Ectodermal cell (in vitro differentiated cells): ENCODE results near the gene RPL31.

Experiments
- H3K27ac ChIP-seq: 2 replicates; pipeline ENCODE4 v1.7.0; 2013; ENCODE audit warnings: mild to moderate bottlenecking, low read depth, low read length; ENCODE audit not compliant: insufficient read depth, poor library complexity, severe bottlenecking
- H3K27me3 ChIP-seq: 2 replicates; pipeline ENCODE4 v1.7.0; 2013; ENCODE audit warnings: mild to moderate bottlenecking, low read length; ENCODE audit not compliant: insufficient read depth, control insufficient read depth, poor library complexity, severe bottlenecking
- H3K36me3 ChIP-seq: one replicate; pipeline ENCODE4 v1.7.0; 2013; ENCODE audit warnings: low read length; ENCODE audit not compliant: control insufficient read depth, insufficient read depth
- H3K4me1 ChIP-seq: one replicate; pipeline ENCODE4 v1.7.0; 2013; ENCODE audit warnings: low read length; ENCODE audit not compliant: control insufficient read depth, insufficient read depth
- H3K4me3 ChIP-seq: 2 replicates; pipeline ENCODE4 v1.7.0; 2013; ENCODE audit warnings: low read depth, low read length, control low read depth; ENCODE audit not compliant: insufficient read depth
- H3K9me3 ChIP-seq: 2 replicates; pipeline ENCODE4 v1.7.0; 2013; ENCODE audit warnings: mild to moderate bottlenecking, low read length, moderate library complexity; ENCODE audit not compliant: control insufficient read depth
- WGBS, 2 experiments: methylation state at CpG; one replicate each; pipeline ENCODE4 v1.1.7; 2013; ENCODE audit warnings: missing lambda C conversion rate in 2 of 2; 5-methylcytosine and 5-hydroxymethylcytosine counted together

The RPL31 gene

DNA sequence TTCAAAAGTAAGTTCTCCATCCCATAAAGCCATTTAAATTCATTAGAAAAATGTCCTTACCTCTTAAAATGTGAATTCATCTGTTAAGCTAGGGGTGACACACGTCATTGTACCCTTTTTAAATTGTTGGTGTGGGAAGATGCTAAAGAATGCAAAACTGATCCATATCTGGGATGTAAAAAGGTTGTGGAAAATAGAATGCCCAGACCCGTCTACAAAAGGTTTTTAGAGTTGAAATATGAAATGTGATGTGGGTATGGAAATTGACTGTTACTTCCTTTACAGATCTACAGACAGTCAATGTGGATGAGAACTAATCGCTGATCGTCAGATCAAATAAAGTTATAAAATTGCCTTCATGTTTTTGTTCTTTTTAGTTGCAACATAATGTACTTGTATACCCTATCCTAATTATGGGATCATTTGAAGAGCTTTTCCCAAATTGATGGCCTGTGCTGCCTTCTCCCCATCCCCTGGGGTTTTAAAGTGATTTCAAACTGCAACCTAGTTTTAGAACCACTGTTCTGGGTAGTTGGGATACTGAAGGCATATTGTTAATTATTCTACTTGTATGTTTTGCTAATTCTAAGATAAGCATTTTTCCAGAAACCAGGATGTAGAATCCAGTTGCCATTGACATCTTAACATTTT is 4.1 kb downstream of the RPL31 start:
- Histone ChIP-seq H3K4me1 (peaks cover 8% of the 10 kb centered on the region), H3K27me3 (no peaks in the 10 kb centered on the region), H3K4me3 (no peak overlapping the region), H3K9me3 (no peaks in the 10 kb centered on the region), H3K36me3 (peaks cover 48% of the 10 kb centered on the region), H3K27ac (no peak overlapping the region)
- 66 to 87% methylated on average over 2 to 4 of the region's 4 CpGs for WGBS, 2 experiments

DNA sequence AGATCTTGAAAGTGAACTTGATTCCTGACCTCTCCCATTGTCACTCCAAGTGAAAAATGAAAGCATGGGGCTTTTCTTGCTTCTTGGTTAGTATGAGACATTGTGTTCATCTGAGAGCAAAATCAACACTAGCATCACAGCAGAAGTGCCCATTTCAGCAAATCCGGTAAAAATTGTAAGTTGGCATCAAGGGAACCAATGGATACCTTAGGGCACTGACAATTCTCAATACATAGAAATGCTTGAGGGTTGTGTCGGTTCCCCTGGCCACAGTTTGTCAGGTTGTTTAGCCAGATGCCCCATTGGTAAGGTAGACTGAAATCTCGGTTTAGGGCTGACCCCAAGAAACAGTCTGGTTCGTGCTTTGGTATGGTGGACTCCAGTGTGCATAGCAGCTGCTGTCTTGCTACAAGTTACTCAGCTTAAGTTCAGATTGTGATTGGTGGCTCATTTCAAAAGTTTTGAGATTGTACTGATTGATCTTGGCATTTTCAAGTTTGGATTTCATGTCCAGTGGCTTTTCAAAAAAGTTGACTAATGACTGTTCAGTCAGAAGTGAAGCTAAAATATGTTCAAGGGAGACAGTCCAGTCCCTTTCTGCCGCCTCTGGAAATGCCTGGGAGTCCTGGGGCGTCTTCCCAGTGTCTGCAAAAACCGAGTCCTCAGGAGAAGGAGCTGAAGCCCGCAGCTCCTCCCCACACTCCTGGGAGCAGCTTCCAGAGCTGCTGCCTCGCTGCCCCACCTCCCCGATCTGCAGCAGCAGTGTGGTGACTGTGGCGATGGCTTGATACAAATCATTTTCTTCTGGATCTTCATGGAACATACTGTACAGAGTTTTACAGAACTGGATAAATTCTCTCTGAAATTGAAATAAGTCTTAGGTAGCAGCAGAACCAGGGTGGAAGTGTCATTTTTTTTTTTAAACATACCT is 5.6 kb downstream of the RPL31 start:
- H3K27ac ChIP-seq: no peak overlapping the region
- 92 to 93% methylated on average over 11 of the region's 11 CpGs for WGBS, 2 experiments
- peaks cover 8% of the 10 kb centered on the region for H3K4me1 ChIP-seq
- H3K4me3 ChIP-seq: no peak overlapping the region
- no peaks in the 10 kb centered on the region for H3K27me3 ChIP-seq
- H3K36me3 ChIP-seq: peaks cover 53% of the 10 kb centered on the region
- H3K9me3 ChIP-seq: no peaks in the 10 kb centered on the region

- Histone ChIP-seq H3K4me3 (no peak overlapping the region), H3K4me1 (no peaks in the 10 kb centered on the region), H3K36me3 (peaks cover 46% of the 10 kb centered on the region), H3K9me3 (peaks cover 2% of the 10 kb centered on the region), H3K27me3 (no peaks in the 10 kb centered on the region), H3K27ac (no peak overlapping the region)
- WGBS, 2 experiments: 77 to 85% methylated on average over 10 of the region's 10 CpGs
These were observed 9.1 kb downstream of the RPL31 start for GRCh38 chr2:101011152-101011551.

DNA sequence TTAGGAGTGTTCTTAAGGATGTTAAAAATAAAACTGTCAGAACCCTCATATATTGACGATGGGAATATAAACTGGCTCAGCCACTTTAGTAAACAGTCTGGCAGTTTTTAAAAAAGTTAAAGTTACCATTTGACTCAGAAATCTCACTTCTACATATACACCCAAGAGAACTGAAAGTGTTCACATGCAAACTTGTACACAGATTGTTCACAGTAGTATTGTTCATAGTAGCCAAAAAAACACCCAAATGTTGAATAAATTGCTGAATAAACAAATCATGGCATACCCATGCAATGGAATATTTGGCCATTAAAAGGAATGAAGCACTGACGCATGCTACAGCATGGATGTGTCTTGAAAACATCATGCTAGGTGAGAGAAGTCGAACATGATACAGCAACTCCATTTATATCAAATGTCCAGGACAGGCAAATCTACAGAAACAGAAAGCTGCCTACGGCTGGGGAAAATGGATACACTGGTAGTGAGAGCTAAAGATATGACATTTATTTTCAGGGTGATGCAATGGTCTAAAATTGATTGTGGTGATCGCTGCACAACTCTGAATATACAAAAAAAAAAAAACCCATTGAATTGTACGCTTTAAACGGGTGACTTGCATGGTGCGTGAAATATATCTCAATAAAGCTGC is 10.1 kb downstream of the RPL31 start:
- H3K27ac ChIP-seq: no peak overlapping the region
- H3K4me3 ChIP-seq: no peak overlapping the region
- peaks cover 36% of the 10 kb centered on the region for H3K36me3 ChIP-seq
- WGBS, 2 experiments: 89 to 94% methylated on average over 7 to 8 of the region's 8 CpGs
- no peaks in the 10 kb centered on the region for H3K27me3 ChIP-seq
- H3K9me3 ChIP-seq: peaks cover 2% of the 10 kb centered on the region
- no peaks in the 10 kb centered on the region for H3K4me1 ChIP-seq

DNA sequence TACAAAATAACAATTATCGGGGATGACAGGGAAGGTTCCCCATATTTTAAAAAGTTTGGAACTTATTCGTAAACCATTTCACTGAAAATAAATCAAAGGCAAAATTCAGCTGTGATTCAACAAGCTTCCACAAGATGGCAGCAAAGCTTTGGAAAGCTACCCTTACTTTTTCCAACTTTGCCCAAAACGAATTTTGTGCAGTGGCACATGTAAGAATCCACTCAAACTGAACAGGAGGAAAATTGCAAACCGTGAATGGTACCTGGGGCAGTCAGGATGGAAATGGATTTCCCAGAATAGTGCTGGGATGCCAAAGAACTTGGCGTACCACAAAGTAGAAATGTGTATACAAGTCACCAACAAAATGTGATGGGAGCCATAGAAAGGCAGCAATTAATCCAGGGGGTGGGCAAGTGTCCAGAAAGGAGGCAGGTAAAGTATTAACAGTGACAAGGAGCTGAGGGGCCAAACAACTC is 10.7 kb downstream of the RPL31 start:
- Histone ChIP-seq H3K4me3 (no peak overlapping the region), H3K36me3 (peaks cover 35% of the 10 kb centered on the region), H3K27me3 (no peaks in the 10 kb centered on the region), H3K9me3 (peaks cover 2% of the 10 kb centered on the region), H3K4me1 (no peaks in the 10 kb centered on the region), H3K27ac (no peak overlapping the region)
- 83 to 86% methylated on average over 5 of the region's 5 CpGs for WGBS, 2 experiments

GRCh38 chr2:101014264-101014857 is 12.3 kb downstream of the RPL31 start:
- Histone ChIP-seq H3K4me3 (no peak overlapping the region), H3K4me1 (no peaks in the 10 kb centered on the region), H3K9me3 (peaks cover 2% of the 10 kb centered on the region), H3K36me3 (peaks cover 29% of the 10 kb centered on the region), H3K27me3 (no peaks in the 10 kb centered on the region), H3K27ac (no peak overlapping the region)
- 97% methylated on average over 6 of the region's 6 CpGs for WGBS, 2 experiments

- Histone ChIP-seq H3K27ac (no peak overlapping the region), H3K36me3 (peaks cover 31% of the 10 kb centered on the region), H3K4me1 (no peaks in the 10 kb centered on the region), H3K9me3 (peaks cover 2% of the 10 kb centered on the region), H3K4me3 (no peak overlapping the region), H3K27me3 (no peaks in the 10 kb centered on the region)
- 92 to 100% methylated on average over 2 of the region's 3 CpGs for WGBS, 2 experiments
These were observed 15.3 kb downstream of the RPL31 start for GRCh38 chr2:101017371-101017770.

GRCh38 chr2:101018934-101019333 is 16.8 kb downstream of the RPL31 start:
- 94 to 97% methylated on average over 8 of the region's 8 CpGs for WGBS, 2 experiments

DNA sequence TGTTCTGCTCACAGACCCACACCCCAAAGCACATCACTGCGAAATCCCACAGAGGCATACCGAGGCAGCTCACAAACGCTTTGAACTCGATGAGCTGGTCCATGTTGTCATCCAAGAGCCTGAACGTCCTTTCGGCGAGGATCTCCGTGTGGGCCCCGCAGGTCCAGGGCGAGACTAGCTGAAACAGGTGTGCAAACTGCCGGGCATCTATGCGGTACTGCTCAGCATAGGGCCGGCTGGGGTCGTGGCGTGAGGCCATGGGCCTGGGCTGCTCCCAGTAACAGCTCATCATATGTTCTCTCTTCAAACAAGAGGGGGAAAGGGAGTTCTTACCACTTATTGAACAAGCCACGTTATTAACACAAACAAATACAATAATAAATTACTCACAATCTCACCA is 20.1 kb downstream of the RPL31 start:
- H3K27me3 ChIP-seq: no peaks in the 10 kb centered on the region
- H3K36me3 ChIP-seq: peaks cover 17% of the 10 kb centered on the region
- 93 to 95% methylated on average over 16 of the region's 16 CpGs for WGBS, 2 experiments
- H3K4me3 ChIP-seq: no peak overlapping the region
- no peaks in the 10 kb centered on the region for H3K9me3 ChIP-seq
- H3K4me1 ChIP-seq: no peaks in the 10 kb centered on the region
- H3K27ac ChIP-seq: no peak overlapping the region

More at GRCh38 chr2:101018934-101019333, 16.8 kb downstream of the RPL31 start:
- Histone ChIP-seq H3K36me3 (peaks cover 28% of the 10 kb centered on the region), H3K27ac (no peak overlapping the region), H3K9me3 (no peaks in the 10 kb centered on the region), H3K27me3 (no peaks in the 10 kb centered on the region), H3K4me1 (no peaks in the 10 kb centered on the region), H3K4me3 (no peak overlapping the region)
